ENCODE measurements around the gene ZCCHC24.

The ZCCHC24 gene

DNA sequence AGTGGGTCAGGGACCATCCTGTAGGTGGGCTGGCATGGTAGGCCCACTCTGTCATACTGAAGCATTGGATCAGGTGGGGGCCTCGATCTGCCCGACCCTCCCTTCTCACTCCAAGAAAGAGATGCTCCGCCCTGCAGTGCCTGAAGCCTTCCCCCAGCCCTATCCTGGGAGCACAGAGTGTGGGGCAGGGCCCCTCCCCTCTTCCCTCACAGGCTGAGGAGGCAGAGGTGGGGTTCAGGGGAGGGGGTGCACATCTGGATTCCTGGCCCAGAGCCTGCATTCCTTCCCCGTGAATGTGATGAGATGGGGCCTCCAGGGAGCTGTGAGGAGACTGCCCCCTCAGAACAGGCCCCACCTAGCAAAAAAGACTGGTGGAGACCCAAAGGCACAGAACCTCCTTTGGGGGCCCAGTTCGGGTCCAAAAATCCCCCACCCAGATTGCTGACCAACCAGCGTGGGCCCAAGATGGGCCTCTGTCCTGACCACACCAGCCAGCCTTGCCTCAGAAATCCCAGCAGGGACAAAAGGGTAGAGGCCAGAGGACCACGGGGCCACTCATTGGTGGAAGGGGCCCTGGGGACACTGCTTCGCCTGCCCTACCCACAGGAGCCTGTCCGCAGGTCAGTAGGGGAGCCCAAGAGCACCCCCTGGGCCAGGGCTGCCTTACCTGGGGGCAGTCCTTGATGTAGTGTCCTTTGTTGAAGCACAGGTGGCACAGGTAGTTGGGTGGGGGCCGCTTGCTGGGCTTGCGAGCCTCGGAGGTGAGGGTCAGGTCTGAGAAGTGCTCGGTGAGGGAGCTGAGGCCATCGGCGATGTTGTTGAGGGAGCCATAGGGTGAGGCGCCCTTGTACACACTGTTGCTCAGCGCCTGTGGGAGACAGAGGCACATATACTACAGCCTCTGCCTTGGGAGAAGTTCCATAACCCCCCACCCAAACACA lies 13.3 kb downstream of the ZCCHC24 start:
- Histone ChIP-seq H3F3A (ENCODE audit: insufficient read depth, low read length) (no peaks in the 10 kb centered on the region), H3K79me2 (ENCODE audit: insufficient read depth, low read length) (no peaks in the 10 kb centered on the region), H3K9me2 (ENCODE audit: low read depth, low read length) (no peaks in the 10 kb centered on the region), H3K9ac (ENCODE audit: low read length) (no peak overlapping the region), H3K27ac (ENCODE audit: low read depth, low read length, poor library complexity, severe bottlenecking) (no peak overlapping the region), H3K4me3 (ENCODE audit: low read depth, low read length, poor library complexity, severe bottlenecking) (no peak overlapping the region), H3K36me3 (ENCODE audit: insufficient read depth, low read length) (no peaks in the 10 kb centered on the region), H3K27me3 (ENCODE audit: insufficient read depth, low read length) (no peaks in the 10 kb centered on the region), H4K20me1 (ENCODE audit: insufficient read depth, low read length) (no peaks in the 10 kb centered on the region), H3K4me1 (ENCODE audit: insufficient read depth, low read length, severe bottlenecking) (no peaks in the 10 kb centered on the region), H3K9me3 (ENCODE audit: low read length) (no peaks in the 10 kb centered on the region), H2AFZ (ENCODE audit: low read length) (no peak overlapping the region), H3K4me2 (ENCODE audit: low read length) (no peak overlapping the region)
- TF ChIP-seq EZH2 (IDR thresholded peaks at IDR 0.05; ENCODE audit: borderline replicate concordance, low read length), result no peak
- TF ChIP-seq CTCF (IDR thresholded peaks at IDR 0.05; ENCODE audit: low read length), result no peak

- Histone ChIP-seq H2AFZ (ENCODE audit: low read length) (no peak overlapping the region), H3K9ac (ENCODE audit: low read length) (no peak overlapping the region), H3K9me3 (ENCODE audit: low read length) (no peaks in the 10 kb centered on the region), H3K79me2 (ENCODE audit: insufficient read depth, low read length) (no peaks in the 10 kb centered on the region), H3K27ac (ENCODE audit: low read depth, low read length, poor library complexity, severe bottlenecking) (no peak overlapping the region), H3K9me2 (ENCODE audit: low read depth, low read length) (no peaks in the 10 kb centered on the region), H3F3A (ENCODE audit: insufficient read depth, low read length) (no peaks in the 10 kb centered on the region), H3K4me1 (ENCODE audit: insufficient read depth, low read length, severe bottlenecking) (no peaks in the 10 kb centered on the region), H3K4me3 (ENCODE audit: low read depth, low read length, poor library complexity, severe bottlenecking) (no peak overlapping the region), H3K4me2 (ENCODE audit: low read length) (no peak overlapping the region), H3K27me3 (ENCODE audit: insufficient read depth, low read length) (no peaks in the 10 kb centered on the region), H3K36me3 (ENCODE audit: insufficient read depth, low read length) (no peaks in the 10 kb centered on the region), H4K20me1 (ENCODE audit: insufficient read depth, low read length) (no peaks in the 10 kb centered on the region)
- no peak for TF ChIP-seq EZH2 (IDR thresholded peaks at IDR 0.05; ENCODE audit: borderline replicate concordance, low read length)
- no peak for TF ChIP-seq CTCF (IDR thresholded peaks at IDR 0.05; ENCODE audit: low read length)
These were observed 14.0 kb downstream of the ZCCHC24 start for GRCh38 chr10:79431428-79431827.

DNA sequence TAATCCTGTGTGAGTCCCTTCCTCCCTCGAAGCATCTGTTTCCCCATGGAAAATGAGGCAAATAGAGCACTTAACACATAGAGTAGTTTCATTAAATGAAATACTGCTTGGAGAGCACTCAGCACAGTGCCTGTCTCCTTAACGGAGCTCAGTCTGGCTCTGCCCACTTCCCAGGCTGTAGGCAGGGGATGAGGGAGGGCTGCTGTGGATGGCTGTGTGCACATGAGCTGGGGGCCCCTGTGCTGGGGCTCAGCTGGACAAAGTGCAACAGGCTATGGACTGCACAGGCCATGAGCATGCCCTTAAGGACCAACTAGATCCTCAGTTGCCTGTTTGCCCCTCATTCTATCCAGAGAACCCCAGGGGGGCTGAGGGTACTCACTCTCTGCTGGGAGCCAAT lies 14.5 kb downstream of the ZCCHC24 start:
- Histone ChIP-seq H3K4me1 (ENCODE audit: insufficient read depth, low read length, severe bottlenecking) (no peaks in the 10 kb centered on the region), H3K4me3 (ENCODE audit: low read depth, low read length, poor library complexity, severe bottlenecking) (no peak overlapping the region), H3K27ac (ENCODE audit: low read depth, low read length, poor library complexity, severe bottlenecking) (no peak overlapping the region), H3K9me3 (ENCODE audit: low read length) (no peaks in the 10 kb centered on the region), H3K4me2 (ENCODE audit: low read length) (no peak overlapping the region), H4K20me1 (ENCODE audit: insufficient read depth, low read length) (no peaks in the 10 kb centered on the region), H3K9ac (ENCODE audit: low read length) (no peak overlapping the region), H3K79me2 (ENCODE audit: insufficient read depth, low read length) (no peaks in the 10 kb centered on the region), H3F3A (ENCODE audit: insufficient read depth, low read length) (no peaks in the 10 kb centered on the region), H2AFZ (ENCODE audit: low read length) (no peak overlapping the region), H3K36me3 (ENCODE audit: insufficient read depth, low read length) (no peaks in the 10 kb centered on the region), H3K9me2 (ENCODE audit: low read depth, low read length) (no peaks in the 10 kb centered on the region), H3K27me3 (ENCODE audit: insufficient read depth, low read length) (no peaks in the 10 kb centered on the region)
- no peak for TF ChIP-seq CTCF (IDR thresholded peaks at IDR 0.05; ENCODE audit: low read length)
- no peak for TF ChIP-seq EZH2 (IDR thresholded peaks at IDR 0.05; ENCODE audit: borderline replicate concordance, low read length)
